ENCODE measurements around the gene SLC25A6. TPM values are rescaled to one million over a fixed set of nuclear protein-coding genes. Genes with fewer than 3 reads are reported as not detected.

SLC25A6 gene
- total RNA-seq, 1 donor = 311 TPM

- DNase-seq (ENCODE audit: low read depth) = peak; percentile 36
- peak overlapping the region; percentile 79 for H3K4me3 ChIP-seq (ENCODE audit: low read depth, low read length)
These were observed 3.0 kb upstream of the SLC25A6 start for GRCh38 chrX:1394731-1395501.

GRCh38 chrX:1393871-1394615, 2.1 kb upstream of the SLC25A6 start:
- no peak for DNase-seq (ENCODE audit: low read depth)
- peak overlapping the region; percentile 79 for H3K4me3 ChIP-seq (ENCODE audit: low read depth, low read length)
- no peak for TF ChIP-seq CTCF (IDR thresholded peaks at IDR 0.05; ENCODE audit: insufficient read depth, low read length)

More at GRCh38 chrX:1394731-1395501, 3.0 kb upstream of the SLC25A6 start:
- TF ChIP-seq CTCF (IDR thresholded peaks at IDR 0.05; ENCODE audit: insufficient read depth, low read length) = no peak

GRCh38 chrX:1392376-1393068, 609 bp upstream of the SLC25A6 start:
- peak; percentile 64 for DNase-seq (ENCODE audit: low read depth)
- H3K4me3 ChIP-seq (ENCODE audit: low read depth, low read length) = peak overlapping the region; percentile 79
- no peak for TF ChIP-seq CTCF (IDR thresholded peaks at IDR 0.05; ENCODE audit: insufficient read depth, low read length)

GRCh38 chrX:1391370-1391706, 575 bp downstream of the SLC25A6 start:
- H3K4me3 ChIP-seq (ENCODE audit: low read depth, low read length) = peak overlapping the region; percentile 84
- peak; percentile 23 for DNase-seq (ENCODE audit: low read depth)
- no peak for TF ChIP-seq CTCF (IDR thresholded peaks at IDR 0.05; ENCODE audit: insufficient read depth, low read length)

GRCh38 chrX:1390621-1391369, 1.1 kb downstream of the SLC25A6 start:
- no peak for TF ChIP-seq CTCF (IDR thresholded peaks at IDR 0.05; ENCODE audit: insufficient read depth, low read length)
- no peak for DNase-seq (ENCODE audit: low read depth)

GRCh38 chrX:1389993-1390285, 2.0 kb downstream of the SLC25A6 start:
- no peak for TF ChIP-seq CTCF (IDR thresholded peaks at IDR 0.05; ENCODE audit: insufficient read depth, low read length)
- H3K4me3 ChIP-seq (ENCODE audit: low read depth, low read length) = no peak overlapping the region
- no peak for DNase-seq (ENCODE audit: low read depth)

More at GRCh38 chrX:1390621-1391369, 1.1 kb downstream of the SLC25A6 start:
- H3K4me3 ChIP-seq (ENCODE audit: low read depth, low read length) = peak overlapping the region; percentile 84

Data from fibroblast of the aortic adventitia (primary cell).